Peyer's patch (tissue), 4 donors: ENCODE data around the gene GRIP1. TPM values are rescaled to one million over a fixed set of nuclear protein-coding genes. Genes with fewer than 3 reads are reported as not detected.

Experiments used
- DNase-seq, 3 donors: peaks; one replicate each; pipeline ENCODE4 v3.0.0-alpha.2; 2017 to 2019
- H3K27ac ChIP-seq, 4 donors: fragments of 200-600 bp; sonication (generic); one replicate each; pipeline ENCODE4 v1.5.1; 2016 to 2019
- H3K27me3 ChIP-seq, 2 donors: fragments of 200-600 bp; sonication (generic); one replicate each; pipeline ENCODE4 v1.5.1; 2019
- H3K36me3 ChIP-seq, 3 donors: fragments of 200-600 bp; sonication (generic); one replicate each; pipeline ENCODE4 v1.5.1; 2016 to 2019
- H3K4me1 ChIP-seq, 4 donors: fragments of 200-600 bp; sonication (generic); one replicate each; pipeline ENCODE4 v1.5.1; 2016 to 2019
- H3K4me3 ChIP-seq, 4 donors: fragments of 200-600 bp; sonication (generic); 1 replicate in 3 of 4; 2 replicates in 1 of 4; pipeline ENCODE4 v1.5.1; 2016 to 2019; ENCODE audit warnings: mild to moderate bottlenecking in 1 of 4
- H3K9me3 ChIP-seq, 4 donors: fragments of 200-600 bp; sonication (generic); one replicate each; pipeline ENCODE4 v1.5.1; 2016 to 2019; ENCODE audit warnings: mild to moderate bottlenecking in 1 of 4
- CTCF ChIP-seq, 6 experiments: fragments of 450-650 bp in 4 of 6; fragments of 200-600 bp in 2 of 6; sonication (generic) in 1 of 6; IDR thresholded peaks; one replicate each; pipeline ENCODE4 v1.5.1; 2017 to 2019; ENCODE audit warnings: antibody characterized with exemption in 6 of 6, mild to moderate bottlenecking in 3 of 6, moderate library complexity in 1 of 6
- POLR2A ChIP-seq, 2 donors: fragments of 450-650 bp; IDR thresholded peaks; one replicate each; pipeline ENCODE4 v1.5.1; 2017; ENCODE audit warnings: antibody characterized with exemption in 2 of 2, mild to moderate bottlenecking in 2 of 2, moderate library complexity in 2 of 2
- total RNA-seq, 4 donors: library from RNA; depleted of rRNA; stranded (reverse); fragments of >200 nt; gene quantifications; one replicate each; pipeline ENCODE4 v1.1.0, GENCODE V29; 2016

Gene GRIP1
- total RNA-seq, 4 donors from 2014 or later, result 0.66 to 5.2 (median 1.4) TPM

- no peak for DNase-seq
- Histone ChIP-seq H3K4me1 (no peaks in the 10 kb centered on the region), H3K36me3 (no peaks in the 10 kb centered on the region), H3K27me3 (no peaks in the 10 kb centered on the region), H3K9me3 (no peaks in the 10 kb centered on the region), H3K4me3 (no peak overlapping the region), H3K27ac (no peak overlapping the region)
- no peak for TF ChIP-seq CTCF (IDR thresholded peaks at IDR 0.05)
- no peak for TF ChIP-seq POLR2A (IDR thresholded peaks at IDR 0.05)
Observed at GRCh38 chr12:66638666-66639065, 40.2 kb downstream of the GRIP1 start.

- Histone ChIP-seq H3K27me3 (no peaks in the 10 kb centered on the region), H3K36me3 (no peaks in the 10 kb centered on the region), H3K9me3 (no peaks in the 10 kb centered on the region), H3K4me3 (no peak overlapping the region), H3K4me1 (no peaks in the 10 kb centered on the region), H3K27ac (no peak overlapping the region)
- no peak for DNase-seq
- no peak for TF ChIP-seq POLR2A (IDR thresholded peaks at IDR 0.05)
- TF ChIP-seq CTCF (IDR thresholded peaks at IDR 0.05), result no peak
Observed at GRCh38 chr12:66637699-66638301, 41.1 kb downstream of the GRIP1 start.

GRCh38 chr12:66636771-66637170, 42.1 kb downstream of the GRIP1 start:
- no peak overlapping the region for H3K27ac ChIP-seq
- no peak for DNase-seq
- no peak for TF ChIP-seq CTCF (IDR thresholded peaks at IDR 0.05)
- no peak for TF ChIP-seq POLR2A (IDR thresholded peaks at IDR 0.05)
- H3K4me3 ChIP-seq, result no peak overlapping the region
- no peaks in the 10 kb centered on the region for H3K27me3 ChIP-seq
- no peaks in the 10 kb centered on the region for H3K36me3 ChIP-seq
- no peaks in the 10 kb centered on the region for H3K9me3 ChIP-seq
- no peaks in the 10 kb centered on the region for H3K4me1 ChIP-seq

GRCh38 chr12:66633676-66634075, 45.2 kb downstream of the GRIP1 start:
- Histone ChIP-seq H3K27me3 (no peaks in the 10 kb centered on the region), H3K4me1 (no peaks in the 10 kb centered on the region), H3K27ac (no peak overlapping the region), H3K9me3 (no peaks in the 10 kb centered on the region), H3K36me3 (no peaks in the 10 kb centered on the region), H3K4me3 (no peak overlapping the region)
- no peak for DNase-seq
- TF ChIP-seq POLR2A (IDR thresholded peaks at IDR 0.05) (no peak), CTCF (IDR thresholded peaks at IDR 0.05) (no peak)

- Histone ChIP-seq H3K27ac (no peak overlapping the region), H3K4me1 (no peaks in the 10 kb centered on the region), H3K4me3 (no peak overlapping the region), H3K36me3 (no peaks in the 10 kb centered on the region), H3K27me3 (no peaks in the 10 kb centered on the region), H3K9me3 (no peaks in the 10 kb centered on the region)
- TF ChIP-seq CTCF (IDR thresholded peaks at IDR 0.05), result no peak
- no peak for TF ChIP-seq POLR2A (IDR thresholded peaks at IDR 0.05)
- DNase-seq, result no peak
Observed at GRCh38 chr12:66629138-66629870, 49.6 kb downstream of the GRIP1 start.
